Fibroblast of skin of abdomen (primary cell): ENCODE data around the gene OR6Y1.

Experiments used
- DNase-seq: peaks from one replicate; pipeline ENCODE4 v3.0.0-alpha.2; 2013

Gene OR6Y1

GRCh38 chr1:158496374-158496773 lies 57.8 kb downstream of the OR6Y1 start:
- no peak for DNase-seq

DNA sequence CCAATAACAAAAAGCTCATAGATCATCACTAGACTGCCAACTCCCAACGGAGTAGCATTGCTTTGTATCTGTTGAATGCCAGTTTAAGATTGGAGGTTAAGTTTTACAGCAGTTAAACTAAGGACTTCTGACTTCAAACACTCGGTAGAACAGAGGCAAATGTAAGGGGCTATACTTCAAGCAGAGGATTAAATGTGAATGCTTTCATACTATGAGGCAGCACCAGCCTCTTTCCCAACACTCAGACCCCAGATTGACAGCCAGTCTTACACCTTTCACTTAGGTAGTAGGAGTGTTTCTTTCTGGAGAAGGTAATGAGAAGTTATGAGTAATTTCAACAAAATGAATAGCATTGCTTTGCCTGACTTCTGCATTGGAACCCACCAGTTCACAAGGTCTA lies 59.4 kb downstream of the OR6Y1 start:
- DNase-seq, result no peak
